SK-N-MC (cell line): ENCODE measurements around the gene GNG2.

Experiments used
- EZH2 ChIP-seq: fragments of 200-600 bp; sonication (generic); IDR thresholded peaks from one replicate; pipeline ENCODE4 v1.6.1; 2017; ENCODE audit warnings: antibody characterized with exemption
- POLR2AphosphoS5 ChIP-seq: IDR thresholded peaks from 2 replicates; pipeline ENCODE4 v1.6.1; 2012; ENCODE audit warnings: mild to moderate bottlenecking, low read depth, low read length, borderline replicate concordance

DNA sequence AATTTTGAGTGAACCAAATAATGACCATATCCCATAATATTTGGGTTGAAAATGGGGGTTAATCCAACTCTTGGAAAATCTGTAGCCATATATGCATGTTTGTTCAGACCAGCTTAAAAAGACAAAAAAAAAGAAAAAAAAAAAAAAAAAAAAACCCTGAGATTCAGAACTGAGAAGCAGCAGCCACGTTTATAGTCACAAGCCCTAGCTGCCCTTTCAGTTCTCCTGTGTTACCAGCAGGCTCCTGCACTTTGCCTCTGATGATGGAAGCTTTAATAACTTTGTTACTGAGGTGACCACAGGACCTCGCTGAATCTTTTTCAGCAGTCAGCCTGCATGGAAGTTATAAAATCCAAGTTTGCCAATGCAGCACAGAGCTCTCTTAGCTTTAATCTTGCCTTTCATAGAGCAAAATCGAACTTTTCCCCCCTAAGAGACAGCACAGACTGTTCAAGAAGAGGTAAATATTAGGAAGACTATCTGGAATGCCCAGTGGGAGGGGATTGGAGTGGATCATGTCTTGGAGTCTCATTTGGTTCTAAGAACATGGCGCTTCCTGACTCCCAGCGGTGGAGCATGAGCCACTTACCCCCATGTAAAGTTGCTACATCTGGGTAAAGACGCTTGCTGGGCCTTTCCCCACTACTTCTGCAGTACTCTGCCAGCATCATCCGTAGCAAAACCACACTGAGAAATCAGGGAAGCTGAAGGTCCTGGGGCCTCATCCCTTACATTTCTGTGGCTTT lies 20.6 kb downstream of the GNG2 start:
- TF ChIP-seq POLR2AphosphoS5 (no peak), EZH2 (no peak)
